NCI-H748 (cell line): ENCODE data around the gene RNPS1.

Experiments used
- DNase-seq: peaks from one replicate; lab custom pipeline; 2025; ENCODE audit not compliant: unreplicated experiment; lab: John Stamatoyannopoulos, UW

RNPS1 gene

GRCh38 chr16:2216330-2216729 is 51.6 kb downstream of the RNPS1 start:
- no peak for DNase-seq

- no peak for DNase-seq
Measured at GRCh38 chr16:2214719-2214968, 53.3 kb downstream of the RNPS1 start, which contains the start of gene PGP. PGP (minus strand) TSS chr16:2214840; CDS start chr16:2214777, 63 bp downstream.

- peak; percentile 42 for DNase-seq
Measured at GRCh38 chr16:2213817-2214718, 53.9 kb downstream of the RNPS1 start.

- no peak for DNase-seq
Measured at GRCh38 chr16:2212362-2213324, 55.3 kb downstream of the RNPS1 start.

- no peak for DNase-seq
Measured at GRCh38 chr16:2211923-2212347, 56.0 kb downstream of the RNPS1 start.

GRCh38 chr16:2210386-2211365 is 57.2 kb downstream of the RNPS1 start, which contains the start of gene BRICD5:
BRICD5 (minus strand) TSS chr16:2210863; CDS start chr16:2210833, 30 bp downstream.
- no peak for DNase-seq

GRCh38 chr16:2210009-2210332 is 58.0 kb downstream of the RNPS1 start:
- no peak for DNase-seq

- DNase-seq: no peak
Measured at GRCh38 chr16:2209258-2210008, 58.5 kb downstream of the RNPS1 start.

GRCh38 chr16:2208772-2209171 is 59.2 kb downstream of the RNPS1 start:
- no peak for DNase-seq

GRCh38 chr16:2208308-2208707 is 59.6 kb downstream of the RNPS1 start:
- no peak for DNase-seq

GRCh38 chr16:2207872-2208271 is 60.1 kb downstream of the RNPS1 start:
- DNase-seq: no peak

- no peak for DNase-seq
Measured at GRCh38 chr16:2206780-2207433, 61.0 kb downstream of the RNPS1 start.

GRCh38 chr16:2206420-2206779 is 61.5 kb downstream of the RNPS1 start:
- DNase-seq: no peak

- DNase-seq: no peak
Measured at GRCh38 chr16:2205967-2206313, 62.0 kb downstream of the RNPS1 start.

- peak; percentile 78 for DNase-seq
Measured at GRCh38 chr16:2205104-2205966, 62.6 kb downstream of the RNPS1 start, which contains the start of gene MLST8. MLST8 (plus strand) TSS chr16:2205454; CDS start chr16:2206086, 632 bp downstream.

GRCh38 chr16:2204416-2205103 is 63.4 kb downstream of the RNPS1 start:
- DNase-seq: no peak
